A673 (cell line): ENCODE data around the gene HIP1R. TPM values are rescaled to one million over a fixed set of nuclear protein-coding genes. Genes with fewer than 3 reads are reported as not detected.

Source experiments
- BruUV-seq: library from RNA; stranded (reverse); fragments of 400-500 nt; replicated peaks from 2 replicates; lab custom pipeline; 2021; lab: Mats Ljungman, UMichigan
- CTCF ChIA-PET: fragments of 300-600 bp; sonication (Branson Sonifier 250); formaldehyde crosslinking; loops from one replicate; lab custom pipeline; 2022; ENCODE audit warnings: antibody characterized with exemption; lab: Charles Lee
- POLR2A ChIA-PET: fragments of 300-600 bp; sonication (Branson Sonifier 250); formaldehyde crosslinking; loops from one replicate; lab custom pipeline; 2022; ENCODE audit warnings: antibody characterized with exemption; ENCODE audit not compliant: low non-redundant PET; lab: Charles Lee
- DNase-seq: peaks from one replicate; pipeline ENCODE4 v3.0.0-alpha.2; 2015; ENCODE audit warnings: low spot score
- H3K27ac ChIP-seq: fragments of 200-600 bp; sonication (generic); 2 replicates; pipeline ENCODE4 v1.5.1; 2016; ENCODE audit warnings: mixed run types, low read depth, mild to moderate bottlenecking, mixed read lengths, antibody characterized with exemption, low read length; ENCODE audit not compliant: poor library complexity, severe bottlenecking
- H3K27me3 ChIP-seq: fragments of 200-600 bp; sonication (generic); replicated peaks from 2 replicates; pipeline ENCODE4 v1.6.1; 2017; ENCODE audit warnings: mixed run types, low read depth, mild to moderate bottlenecking, mixed read lengths, antibody characterized with exemption, low read length; ENCODE audit not compliant: insufficient read depth, poor library complexity
- H3K36me3 ChIP-seq: fragments of 200-600 bp; sonication (generic); 2 replicates; pipeline ENCODE4 v1.6.1; 2016; ENCODE audit warnings: mixed run types, mild to moderate bottlenecking, mixed read lengths, antibody characterized with exemption, low read length; ENCODE audit not compliant: insufficient read depth, poor library complexity, severe bottlenecking
- H3K4me1 ChIP-seq: fragments of 200-600 bp; sonication (generic); 2 replicates; pipeline ENCODE4 v1.6.1; 2017; ENCODE audit warnings: mixed run types, mild to moderate bottlenecking, mixed read lengths, antibody characterized with exemption, low read length; ENCODE audit not compliant: insufficient read depth, poor library complexity, severe bottlenecking
- H3K4me3 ChIP-seq: fragments of 200-600 bp; sonication (generic); 2 replicates; pipeline ENCODE4 v1.5.1; 2016; ENCODE audit warnings: low read depth, mixed run types, mild to moderate bottlenecking, mixed read lengths, low read length; ENCODE audit not compliant: poor library complexity, severe bottlenecking
- H3K9me3 ChIP-seq: fragments of 200-600 bp; sonication (generic); 2 replicates; pipeline ENCODE4 v1.6.1; 2016; ENCODE audit warnings: mixed run types, low read depth, mild to moderate bottlenecking, mixed read lengths, antibody characterized with exemption, low read length; ENCODE audit not compliant: poor library complexity, severe bottlenecking
- EZH2 ChIP-seq: fragments of 200-600 bp; sonication (generic); IDR thresholded peaks from 2 replicates; pipeline ENCODE4 v1.6.1; 2017; ENCODE audit warnings: borderline replicate concordance, low read depth, mild to moderate bottlenecking, mixed read lengths, antibody characterized with exemption, low read length; ENCODE audit not compliant: poor library complexity, severe bottlenecking
- intact Hi-C: fragments of 100-400 bp; cut with micrococcal nuclease; formaldehyde crosslinking; loops from one replicate; pipeline ENCODE4 v1.10.0; 2022; ENCODE audit not compliant: unreplicated experiment
- total RNA-seq: library from RNA; stranded (reverse); gene quantifications from 2 replicates; pipeline ENCODE4 v1.2.3, GENCODE V29; 2021
- TF ChIP-seq, protein P1 (sequence below): fragments of 300-800, 200-600 bp; sonication (generic); conservative IDR thresholded peaks from 2 replicates; pipeline ENCODE4 v1.5.1; 2017; ENCODE audit warnings: low read depth, mild to moderate bottlenecking, antibody characterized with exemption, low read length, moderate library complexity, mixed read lengths

Gene HIP1R
- total RNA-seq, 1 experiment from 2014 or later, result 30.4 TPM

GRCh38 chr12:122842505-122843405, 7.5 kb downstream of the HIP1R start:
- POLR2A ChIA-PET, result no interaction called here
- DNase-seq, result no peak
- H3K27ac ChIP-seq, result no peak overlapping the region
- H3K36me3 ChIP-seq, result no peaks in the 10 kb centered on the region
- intact Hi-C loops, result no loop called here
- no peak overlapping the region for H3K4me3 ChIP-seq
- no peaks in the 10 kb centered on the region for H3K27me3 ChIP-seq
- TF ChIP-seq, protein P1, sequence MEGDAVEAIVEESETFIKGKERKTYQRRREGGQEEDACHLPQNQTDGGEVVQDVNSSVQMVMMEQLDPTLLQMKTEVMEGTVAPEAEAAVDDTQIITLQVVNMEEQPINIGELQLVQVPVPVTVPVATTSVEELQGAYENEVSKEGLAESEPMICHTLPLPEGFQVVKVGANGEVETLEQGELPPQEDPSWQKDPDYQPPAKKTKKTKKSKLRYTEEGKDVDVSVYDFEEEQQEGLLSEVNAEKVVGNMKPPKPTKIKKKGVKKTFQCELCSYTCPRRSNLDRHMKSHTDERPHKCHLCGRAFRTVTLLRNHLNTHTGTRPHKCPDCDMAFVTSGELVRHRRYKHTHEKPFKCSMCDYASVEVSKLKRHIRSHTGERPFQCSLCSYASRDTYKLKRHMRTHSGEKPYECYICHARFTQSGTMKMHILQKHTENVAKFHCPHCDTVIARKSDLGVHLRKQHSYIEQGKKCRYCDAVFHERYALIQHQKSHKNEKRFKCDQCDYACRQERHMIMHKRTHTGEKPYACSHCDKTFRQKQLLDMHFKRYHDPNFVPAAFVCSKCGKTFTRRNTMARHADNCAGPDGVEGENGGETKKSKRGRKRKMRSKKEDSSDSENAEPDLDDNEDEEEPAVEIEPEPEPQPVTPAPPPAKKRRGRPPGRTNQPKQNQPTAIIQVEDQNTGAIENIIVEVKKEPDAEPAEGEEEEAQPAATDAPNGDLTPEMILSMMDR, result no peak
- no peak for TF ChIP-seq EZH2
- BruUV-seq, result no TSS peak
- H3K9me3 ChIP-seq, result no peaks in the 10 kb centered on the region
- CTCF ChIA-PET, result no interaction called here
- H3K4me1 ChIP-seq, result peaks cover 5% of the 10 kb centered on the region

GRCh38 chr12:122843455-122843854, 8.2 kb downstream of the HIP1R start:
- intact Hi-C loops, result no loop called here
- POLR2A ChIA-PET, result no interaction called here
- no peaks in the 10 kb centered on the region for H3K4me1 ChIP-seq
- H3K9me3 ChIP-seq, result no peaks in the 10 kb centered on the region
- H3K27ac ChIP-seq, result no peak overlapping the region
- BruUV-seq, result no TSS peak
- no peak overlapping the region for H3K4me3 ChIP-seq
- no peaks in the 10 kb centered on the region for H3K36me3 ChIP-seq
- no peak for DNase-seq
- CTCF ChIA-PET, result interaction anchor here (0.7 kb wide), 1 partner anchor 14 kb away, joined by 3 read pairs; no protein-coding TSS in a partner anchor
- no peaks in the 10 kb centered on the region for H3K27me3 ChIP-seq
- TF ChIP-seq, protein P1, result no peak
- no peak for TF ChIP-seq EZH2

DNA sequence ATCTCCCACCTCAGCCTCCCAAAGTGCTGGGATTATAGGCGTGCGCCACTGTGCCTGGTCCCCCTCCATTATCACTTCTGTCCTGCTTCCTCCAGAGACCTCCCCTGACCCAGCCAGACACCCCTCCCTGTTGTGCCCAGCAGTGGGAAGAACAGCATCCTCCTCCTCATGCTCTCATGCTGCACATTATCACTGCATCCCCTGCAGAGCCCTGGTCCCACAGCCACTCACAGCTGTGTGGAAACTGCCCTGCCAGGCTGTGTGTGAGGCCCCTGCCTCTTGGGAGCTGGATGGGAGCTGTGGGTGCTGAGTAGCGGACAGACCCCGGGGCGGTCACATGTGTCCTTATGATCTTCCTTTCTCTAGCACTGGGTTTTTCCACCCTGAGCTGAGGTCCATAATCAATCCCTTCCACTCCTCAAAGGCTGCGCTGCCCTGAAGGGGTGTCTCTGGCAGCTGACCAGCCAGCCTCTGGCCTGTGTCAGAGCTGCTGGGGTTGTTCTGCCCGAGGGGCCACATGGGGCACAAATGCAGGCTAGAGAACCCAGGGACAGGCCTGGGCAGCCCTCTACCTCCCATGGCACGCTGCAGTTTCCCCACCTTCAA, 9.2 kb downstream of the HIP1R start:
- BruUV-seq, result no TSS peak
- no peak overlapping the region for H3K27ac ChIP-seq

More for the DNA sequence above, 9.2 kb downstream of the HIP1R start:
- intact Hi-C loops, result no loop called here
- Histone ChIP-seq H3K9me3 (no peaks in the 10 kb centered on the region), H3K4me1 (no peaks in the 10 kb centered on the region), H3K4me3 (no peak overlapping the region), H3K27me3 (no peaks in the 10 kb centered on the region), H3K36me3 (no peaks in the 10 kb centered on the region)
- no peak for DNase-seq
- POLR2A ChIA-PET, result no interaction called here
- CTCF ChIA-PET, result no interaction called here
- TF ChIP-seq, protein P1, result no peak
- TF ChIP-seq EZH2, result no peak
